ENCODE results near the gene C22orf15.

GRCh38 chr22:23796461-23796860 is 33.7 kb downstream of the C22orf15 start:
- TF ChIP-seq, protein P1, sequence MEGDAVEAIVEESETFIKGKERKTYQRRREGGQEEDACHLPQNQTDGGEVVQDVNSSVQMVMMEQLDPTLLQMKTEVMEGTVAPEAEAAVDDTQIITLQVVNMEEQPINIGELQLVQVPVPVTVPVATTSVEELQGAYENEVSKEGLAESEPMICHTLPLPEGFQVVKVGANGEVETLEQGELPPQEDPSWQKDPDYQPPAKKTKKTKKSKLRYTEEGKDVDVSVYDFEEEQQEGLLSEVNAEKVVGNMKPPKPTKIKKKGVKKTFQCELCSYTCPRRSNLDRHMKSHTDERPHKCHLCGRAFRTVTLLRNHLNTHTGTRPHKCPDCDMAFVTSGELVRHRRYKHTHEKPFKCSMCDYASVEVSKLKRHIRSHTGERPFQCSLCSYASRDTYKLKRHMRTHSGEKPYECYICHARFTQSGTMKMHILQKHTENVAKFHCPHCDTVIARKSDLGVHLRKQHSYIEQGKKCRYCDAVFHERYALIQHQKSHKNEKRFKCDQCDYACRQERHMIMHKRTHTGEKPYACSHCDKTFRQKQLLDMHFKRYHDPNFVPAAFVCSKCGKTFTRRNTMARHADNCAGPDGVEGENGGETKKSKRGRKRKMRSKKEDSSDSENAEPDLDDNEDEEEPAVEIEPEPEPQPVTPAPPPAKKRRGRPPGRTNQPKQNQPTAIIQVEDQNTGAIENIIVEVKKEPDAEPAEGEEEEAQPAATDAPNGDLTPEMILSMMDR (conservative IDR thresholded peaks at IDR 0.05; ENCODE audit: low read depth, low read length), result no peak
- no peak for TF ChIP-seq EZH2 (IDR thresholded peaks at IDR 0.05; ENCODE audit: borderline replicate concordance, low read depth, low read length, poor library complexity, severe bottlenecking)
